ENCODE data around the gene TMEM208.

- peak in 2 of 6 experiments; percentile 13 to 33 for TF ChIP-seq CTCF (IDR thresholded peaks at IDR 0.05)
- TF ChIP-seq EP300 (IDR thresholded peaks at IDR 0.05): no peak
Measured at GRCh38 chr16:67247192-67248072, 20.5 kb downstream of the TMEM208 start, which contains the start of gene FHOD1.
